ENCODE results near the gene SRSF5. TPM values are rescaled to one million over a fixed set of nuclear protein-coding genes. Genes with fewer than 3 reads are reported as not detected.

SRSF5 gene
- total and polyA plus RNA-seq, 3 experiments from 2014 or later: 291 to 1,226 (median 307) TPM

- peaks cover 46 to 84% (median 46%) of the 10 kb centered on the region in 3 donors for H3K36me3 Mint-ChIP-seq
Measured at GRCh38 chr14:69770559-69770958, 3.6 kb downstream of the SRSF5 start.

GRCh38 chr14:69771136-69771535, 4.2 kb downstream of the SRSF5 start:
- Histone ChIP-seq H3K27ac (ENCODE audit: low read depth, low read length) (no peak overlapping the region), H3K9me3 (ENCODE audit: low read length) (no peaks in the 10 kb centered on the region), H3K4me1 (ENCODE audit: insufficient read depth, low read length) (peaks cover 55% of the 10 kb centered on the region), H3K36me3 (ENCODE audit: insufficient read depth, low read length) (peaks cover 65% of the 10 kb centered on the region), H3K27me3 (ENCODE audit: insufficient read depth, low read length, poor library complexity, severe bottlenecking) (no peaks in the 10 kb centered on the region), H3K4me3 (ENCODE audit: low read length) (no peak overlapping the region)
- Mint-ChIP-seq H3K4me3 (peak overlapping the region; percentile 34 to 71 (median 55)), H3K9me3 (peaks cover 0 to 7% (median 0%) of the 10 kb centered on the region in 5 donors), H3K36me3 (peaks cover 46 to 90% (median 50%) of the 10 kb centered on the region in 3 donors), H3K27ac (peak overlapping the region in 7 of 8 donors; percentile 64 to 100 (median 82)), H3K4me1 (peaks cover 80 to 95% (median 91%) of the 10 kb centered on the region in 3 donors), H3K27me3 (peaks cover 0 to 20% of the 10 kb centered on the region in 2 donors)
- POLR2A ChIA-PET: interaction anchor here (0.6 kb wide), 1 partner anchor 18 kb away, joined by 5 read pairs; no protein-coding TSS in a partner anchor
- CTCF ChIA-PET: no interaction called here
- DNase-seq: no peak

More at GRCh38 chr14:69770559-69770958, 3.6 kb downstream of the SRSF5 start:
- no peak overlapping the region for H3K27ac ChIP-seq (ENCODE audit: low read depth, low read length)
- H3K4me3 ChIP-seq (ENCODE audit: low read length): no peak overlapping the region
- no peak for DNase-seq
- Mint-ChIP-seq H3K27ac (peak overlapping the region in 7 of 8 donors; percentile 50 to 100 (median 70)), H3K4me3 (peak overlapping the region; percentile 25 to 81 (median 50)), H3K27me3 (peaks cover 0 to 20% of the 10 kb centered on the region in 2 donors), H3K4me1 (peaks cover 78 to 93% (median 91%) of the 10 kb centered on the region in 3 donors), H3K9me3 (peaks cover 0 to 7% (median 0%) of the 10 kb centered on the region in 5 donors)
- peaks cover 54% of the 10 kb centered on the region for H3K4me1 ChIP-seq (ENCODE audit: insufficient read depth, low read length)
- H3K9me3 ChIP-seq (ENCODE audit: low read length): no peaks in the 10 kb centered on the region
- CTCF ChIA-PET: interaction anchor here (0.8 kb wide), 1 partner anchor 44 kb away, joined by 3 read pairs; no protein-coding TSS in a partner anchor
- no peaks in the 10 kb centered on the region for H3K27me3 ChIP-seq (ENCODE audit: insufficient read depth, low read length, poor library complexity, severe bottlenecking)
- peaks cover 60% of the 10 kb centered on the region for H3K36me3 ChIP-seq (ENCODE audit: insufficient read depth, low read length)
- POLR2A ChIA-PET: no interaction called here

GRCh38 chr14:69772082-69773017, 5.4 kb downstream of the SRSF5 start:
- H3K27me3 Mint-ChIP-seq: peaks cover 0 to 13% of the 10 kb centered on the region in 2 donors
- H3K4me3 Mint-ChIP-seq: peak overlapping the region in 5 of 7 donors; percentile 5 to 82 (median 32)
- POLR2A ChIA-PET: no interaction called here
- Histone ChIP-seq H3K27me3 (ENCODE audit: insufficient read depth, low read length, poor library complexity, severe bottlenecking) (no peaks in the 10 kb centered on the region), H3K27ac (ENCODE audit: low read depth, low read length) (no peak overlapping the region), H3K36me3 (ENCODE audit: insufficient read depth, low read length) (peaks cover 65% of the 10 kb centered on the region), H3K4me1 (ENCODE audit: insufficient read depth, low read length) (peaks cover 61% of the 10 kb centered on the region), H3K9me3 (ENCODE audit: low read length) (no peaks in the 10 kb centered on the region), H3K4me3 (ENCODE audit: low read length) (no peak overlapping the region)
- peak overlapping the region; percentile 5 to 91 (median 68) for H3K27ac Mint-ChIP-seq
- DNase-seq: no peak
- H3K4me1 Mint-ChIP-seq: peaks cover 85 to 96% (median 96%) of the 10 kb centered on the region in 3 donors
- H3K9me3 Mint-ChIP-seq: peaks cover 0 to 4% (median 0%) of the 10 kb centered on the region in 5 donors
- CTCF ChIA-PET: no interaction called here
- H3K36me3 Mint-ChIP-seq: peaks cover 46 to 95% (median 59%) of the 10 kb centered on the region in 3 donors

GRCh38 chr14:69773571-69774276, 6.8 kb downstream of the SRSF5 start:
- Histone ChIP-seq H3K36me3 (ENCODE audit: insufficient read depth, low read length) (peaks cover 56% of the 10 kb centered on the region), H3K27ac (ENCODE audit: low read depth, low read length) (no peak overlapping the region), H3K4me1 (ENCODE audit: insufficient read depth, low read length) (peaks cover 54% of the 10 kb centered on the region), H3K4me3 (ENCODE audit: low read length) (no peak overlapping the region), H3K27me3 (ENCODE audit: insufficient read depth, low read length, poor library complexity, severe bottlenecking) (no peaks in the 10 kb centered on the region), H3K9me3 (ENCODE audit: low read length) (no peaks in the 10 kb centered on the region)
- ChIA-PET POLR2A (interaction anchor here (0.6 kb wide), 1 partner anchor 1151 kb away, joined by 6 read pairs; no protein-coding TSS in a partner anchor), CTCF (no interaction called here)
- Mint-ChIP-seq H3K36me3 (peaks cover 36 to 94% (median 57%) of the 10 kb centered on the region in 3 donors), H3K9me3 (no peaks in the 10 kb centered on the region), H3K27ac (peak overlapping the region in 4 of 8 donors; percentile 17 to 86 (median 64)), H3K4me3 (peak overlapping the region in 2 of 7 donors; percentile 10 to 70), H3K27me3 (peaks cover 0 to 3% of the 10 kb centered on the region in 2 donors), H3K4me1 (peaks cover 81 to 95% (median 95%) of the 10 kb centered on the region in 3 donors)
- DNase-seq: no peak

GRCh38 chr14:69775012-69775411, 8.1 kb downstream of the SRSF5 start:
- peaks cover 72 to 92% (median 90%) of the 10 kb centered on the region in 3 donors for H3K4me1 Mint-ChIP-seq
- no peaks in the 10 kb centered on the region for H3K27me3 ChIP-seq (ENCODE audit: insufficient read depth, low read length, poor library complexity, severe bottlenecking)
- ChIA-PET CTCF (no interaction called here), POLR2A (interaction anchor here (2.5 kb wide), 1 partner anchor 8 kb away, joined by 17 read pairs; the partner anchor contains the start of gene SRSF5)
- no peak overlapping the region for H3K27ac ChIP-seq (ENCODE audit: low read depth, low read length)
- H3K9me3 Mint-ChIP-seq: no peaks in the 10 kb centered on the region
- H3K27me3 Mint-ChIP-seq: no peaks in the 10 kb centered on the region
- peaks cover 26 to 94% (median 48%) of the 10 kb centered on the region in 3 donors for H3K36me3 Mint-ChIP-seq
- peaks cover 41% of the 10 kb centered on the region for H3K4me1 ChIP-seq (ENCODE audit: insufficient read depth, low read length)
- no peak for DNase-seq
- peaks cover 44% of the 10 kb centered on the region for H3K36me3 ChIP-seq (ENCODE audit: insufficient read depth, low read length)
- H3K27ac Mint-ChIP-seq: peak overlapping the region in 5 of 8 donors; percentile 64 to 82 (median 73)
- no peaks in the 10 kb centered on the region for H3K9me3 ChIP-seq (ENCODE audit: low read length)
- no peak overlapping the region for H3K4me3 ChIP-seq (ENCODE audit: low read length)
- H3K4me3 Mint-ChIP-seq: peak overlapping the region in 2 of 7 donors; percentile 24 to 65

- ChIA-PET CTCF (no interaction called here), POLR2A (interaction anchor here (2.5 kb wide), 1 partner anchor 10 kb away, joined by 17 read pairs; the partner anchor contains the start of gene SRSF5)
- Histone ChIP-seq H3K4me1 (ENCODE audit: insufficient read depth, low read length) (peaks cover 27% of the 10 kb centered on the region), H3K27ac (ENCODE audit: low read depth, low read length) (no peak overlapping the region), H3K9me3 (ENCODE audit: low read length) (no peaks in the 10 kb centered on the region), H3K36me3 (ENCODE audit: insufficient read depth, low read length) (peaks cover 25% of the 10 kb centered on the region), H3K27me3 (ENCODE audit: insufficient read depth, low read length, poor library complexity, severe bottlenecking) (no peaks in the 10 kb centered on the region), H3K4me3 (ENCODE audit: low read length) (no peak overlapping the region)
- Mint-ChIP-seq H3K4me1 (peaks cover 64 to 89% (median 88%) of the 10 kb centered on the region in 3 donors), H3K4me3 (peak overlapping the region in 1 of 7 donors; percentile 7), H3K27ac (peak overlapping the region in 7 of 8 donors; percentile 6 to 77 (median 65)), H3K36me3 (peaks cover 14 to 92% (median 37%) of the 10 kb centered on the region in 3 donors), H3K27me3 (no peaks in the 10 kb centered on the region), H3K9me3 (no peaks in the 10 kb centered on the region)
- no peak for DNase-seq
Measured at GRCh38 chr14:69776875-69777453, 10.0 kb downstream of the SRSF5 start.

GRCh38 chr14:69779088-69779487, 12.1 kb downstream of the SRSF5 start:
- Histone ChIP-seq H3K9me3 (ENCODE audit: low read length) (no peaks in the 10 kb centered on the region), H3K4me3 (ENCODE audit: low read length) (no peak overlapping the region), H3K27ac (ENCODE audit: low read depth, low read length) (no peak overlapping the region), H3K4me1 (ENCODE audit: insufficient read depth, low read length) (peaks cover 19% of the 10 kb centered on the region), H3K36me3 (ENCODE audit: insufficient read depth, low read length) (peaks cover 8% of the 10 kb centered on the region), H3K27me3 (ENCODE audit: insufficient read depth, low read length, poor library complexity, severe bottlenecking) (no peaks in the 10 kb centered on the region)
- no peaks in the 10 kb centered on the region for H3K27me3 Mint-ChIP-seq
- H3K9me3 Mint-ChIP-seq: no peaks in the 10 kb centered on the region
- H3K27ac Mint-ChIP-seq: peak overlapping the region in 5 of 8 donors; percentile 43 to 92 (median 77)
- no peak for DNase-seq
- CTCF ChIA-PET: no interaction called here
- peaks cover 3 to 74% (median 26%) of the 10 kb centered on the region in 3 donors for H3K36me3 Mint-ChIP-seq
- POLR2A ChIA-PET: no interaction called here
- H3K4me1 Mint-ChIP-seq: peaks cover 47 to 71% (median 71%) of the 10 kb centered on the region in 3 donors
- peak overlapping the region in 1 of 7 donors; percentile 55 for H3K4me3 Mint-ChIP-seq
